GM18868 (cell line): Measurements from ENCODE around the gene MEIS2.

Experiments
- ATAC-seq: cut with Tn5 transposase; IDR thresholded peaks from one replicate; pipeline ENCODE4 v1.9.1; 2021; ENCODE audit warnings: mild to moderate bottlenecking, moderate library complexity; ENCODE audit not compliant: unreplicated experiment

MEIS2 gene

DNA sequence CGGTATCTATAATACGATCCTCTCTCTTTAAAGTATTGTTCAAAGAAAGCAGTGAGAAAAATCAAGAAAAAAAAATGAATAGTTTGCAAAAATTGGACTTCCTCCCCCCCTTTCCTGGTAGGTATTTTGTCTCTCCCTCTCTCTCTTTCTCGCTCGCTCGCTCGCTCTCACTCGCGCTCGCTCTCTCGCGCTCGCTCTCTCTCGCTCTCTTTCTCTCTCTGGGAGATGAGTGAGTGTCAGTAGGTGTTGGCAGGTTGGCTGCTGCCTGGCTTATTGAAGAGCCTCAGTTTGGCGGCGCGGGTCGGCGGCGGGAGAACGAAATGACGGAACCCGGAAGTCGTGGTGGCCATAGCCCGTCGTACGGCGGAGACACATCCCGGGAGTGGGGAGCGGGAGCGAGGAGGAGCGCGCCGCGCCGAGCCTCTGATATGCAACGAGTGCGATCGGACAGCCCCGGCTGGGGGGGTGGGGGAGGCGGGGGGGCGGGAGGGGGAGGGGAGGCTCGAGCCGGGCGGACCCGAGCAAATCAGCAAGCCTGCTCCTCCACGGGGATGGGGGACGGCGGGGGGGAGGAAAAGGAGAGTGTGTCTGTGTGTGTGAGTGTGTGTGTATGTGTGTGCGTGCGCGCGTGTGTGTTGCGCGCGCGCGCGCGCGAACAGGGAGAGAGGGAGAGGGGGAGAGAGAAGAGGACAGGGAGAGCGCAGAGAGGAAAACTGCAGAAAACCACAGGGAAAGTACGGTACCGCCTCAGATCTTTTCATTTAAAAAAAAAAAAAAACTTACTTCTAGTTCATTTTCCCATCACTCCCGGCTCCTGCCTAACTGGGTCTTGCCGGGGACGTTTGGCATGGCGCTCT is at the start of gene MEIS2:
Gene MEIS2, minus strand, starts transcription at position 441 of the 857 bp plus-strand sequence. CDS start 1,083 bp downstream, outside the sequence.
- ATAC-seq, result peak; percentile 42

DNA sequence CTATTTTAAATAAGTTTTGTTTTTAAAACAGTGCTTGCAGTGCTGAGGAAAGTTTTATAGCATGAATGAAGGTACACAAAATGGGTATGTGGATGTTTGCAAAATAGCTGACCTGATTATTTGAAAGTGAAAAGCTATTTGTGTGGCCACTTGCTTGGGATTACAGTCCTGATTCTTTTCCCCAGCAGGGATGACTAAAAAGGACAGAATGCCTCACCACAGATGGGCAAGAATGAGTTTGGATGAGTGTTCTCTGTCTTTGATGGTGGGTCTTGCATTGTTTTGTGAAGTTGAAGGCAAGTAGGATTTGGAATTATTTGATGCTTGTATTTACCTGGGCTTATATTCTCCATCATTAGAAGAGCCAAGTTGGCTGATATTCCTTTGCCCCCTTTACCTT is 48.8 kb upstream of the MEIS2 start:
- no peak for ATAC-seq

DNA sequence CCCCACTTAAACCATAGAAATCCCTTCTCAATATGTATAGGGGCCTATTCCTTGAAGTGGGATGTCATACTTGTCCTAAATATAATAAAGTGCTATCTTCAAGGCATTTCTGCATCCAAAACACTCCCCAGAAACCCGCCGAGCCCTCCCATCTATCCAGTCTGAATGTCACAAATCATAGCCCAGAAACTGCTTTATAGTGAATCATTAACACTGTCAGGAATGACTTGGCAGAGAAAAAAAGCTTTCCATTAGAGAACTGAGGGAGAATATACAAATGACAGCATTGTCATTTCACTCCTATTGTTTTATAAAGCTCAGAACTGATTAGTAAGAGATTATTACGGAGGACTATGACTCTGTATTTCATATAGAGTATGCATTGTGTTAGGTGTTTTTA is 48.4 kb upstream of the MEIS2 start:
- ATAC-seq, result no peak

DNA sequence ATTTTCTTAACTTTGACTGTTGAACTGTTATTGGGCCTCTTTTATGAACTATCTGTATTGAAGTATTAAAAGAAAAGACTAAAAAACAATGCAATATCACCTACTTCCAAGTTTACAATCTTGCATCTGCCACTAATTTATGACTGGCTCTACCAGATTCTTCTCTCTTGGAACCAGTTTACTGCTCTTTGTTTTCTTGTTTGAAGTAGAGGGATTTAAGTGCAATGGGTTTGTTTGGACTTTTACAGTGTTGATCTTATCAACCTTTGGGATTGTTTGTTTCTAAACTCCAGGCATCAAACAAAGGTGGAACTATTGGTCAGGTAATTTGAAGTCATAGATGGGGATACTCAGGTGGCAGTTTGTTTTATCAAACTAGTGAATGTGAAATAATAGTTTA is 43.0 kb upstream of the MEIS2 start:
- ATAC-seq, result no peak

DNA sequence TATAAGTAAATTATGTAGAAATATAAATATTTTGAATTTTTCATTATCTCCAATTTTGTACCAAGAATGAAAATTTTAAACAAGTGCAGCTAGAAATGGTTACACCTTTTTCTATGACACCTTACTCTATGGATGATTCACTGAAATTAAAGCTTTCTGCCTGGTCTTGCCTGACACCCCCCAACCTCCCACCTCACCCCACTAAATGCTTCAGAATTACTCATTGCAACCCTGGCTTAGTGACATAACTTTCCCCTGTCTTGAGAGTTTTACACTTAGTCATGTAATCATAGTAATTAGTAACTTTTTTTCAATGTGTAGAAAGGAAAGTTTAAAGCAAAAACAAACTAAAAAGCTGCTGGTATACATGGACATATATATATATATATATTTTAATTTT is 42.0 kb upstream of the MEIS2 start:
- ATAC-seq, result no peak

DNA sequence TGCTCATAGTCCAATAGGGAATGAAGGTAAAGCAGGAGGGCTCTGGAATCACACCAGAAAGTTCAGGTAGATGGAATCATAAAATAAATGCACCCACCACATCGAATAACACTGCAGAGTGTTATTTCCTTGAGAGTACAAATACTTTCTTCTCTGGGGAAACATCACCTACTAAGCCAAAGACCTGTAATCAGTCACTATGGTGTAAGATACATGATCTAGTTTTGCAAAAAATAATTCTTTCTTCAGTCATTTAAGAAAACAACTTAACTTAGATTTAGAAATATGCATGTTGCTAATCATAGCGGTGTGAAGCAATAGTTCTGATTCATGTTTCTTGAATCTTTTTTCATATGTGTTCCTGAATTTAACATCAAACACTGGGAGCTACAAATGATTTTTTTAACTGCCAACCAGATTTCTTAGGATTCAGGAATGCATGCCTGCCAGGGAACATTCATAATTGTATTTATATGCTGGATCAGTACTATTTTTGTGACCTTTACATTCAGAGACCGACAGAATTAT is 40.2 kb upstream of the MEIS2 start:
- no peak for ATAC-seq

DNA sequence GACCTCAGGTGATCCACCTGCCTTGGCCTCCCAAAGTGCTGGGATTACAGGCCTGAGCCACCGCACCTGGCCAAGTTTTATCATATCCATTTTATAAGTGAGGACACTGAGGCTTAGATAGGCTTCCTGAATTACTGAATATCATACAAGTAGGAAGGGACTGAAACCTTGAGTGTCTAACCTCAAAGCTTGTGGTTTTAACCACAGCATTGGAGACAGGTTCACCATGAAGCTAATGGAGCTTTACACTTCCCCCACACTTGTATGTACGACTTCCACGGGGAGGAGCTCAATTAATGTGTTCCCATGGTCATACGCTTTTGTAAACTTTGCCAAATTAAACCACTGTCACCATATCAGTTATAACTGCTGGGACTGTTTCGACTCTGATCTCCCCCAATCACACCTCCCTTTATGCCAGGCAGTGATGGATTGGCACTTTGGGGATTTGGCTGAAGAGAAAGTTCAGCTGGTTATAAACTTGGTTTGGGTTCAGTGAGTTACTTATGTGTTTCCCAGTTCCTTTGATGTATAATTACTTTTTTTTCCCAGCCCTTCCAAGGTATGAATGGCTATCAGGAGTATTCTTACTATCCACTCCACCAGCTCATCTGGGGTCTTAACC is 38.4 kb upstream of the MEIS2 start:
- ATAC-seq, result no peak

DNA sequence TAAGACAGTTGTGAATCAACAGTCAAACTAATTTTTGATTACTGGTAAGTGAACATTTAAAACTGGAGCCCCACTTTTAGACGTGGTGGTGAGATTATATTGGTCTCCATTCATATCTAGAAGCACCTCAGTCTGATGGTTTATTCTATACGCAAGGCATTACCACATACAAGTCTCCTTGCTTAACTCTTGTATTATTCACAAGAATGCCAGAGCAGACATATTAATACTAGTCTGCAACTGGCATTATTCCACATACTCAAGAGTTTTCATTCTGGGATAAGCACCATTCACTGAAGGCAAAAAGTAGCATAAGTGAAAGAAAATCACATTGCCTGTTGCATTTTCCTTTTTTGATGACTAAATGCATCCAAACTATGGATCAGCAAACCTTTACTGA is 36.9 kb upstream of the MEIS2 start:
- no peak for ATAC-seq

DNA sequence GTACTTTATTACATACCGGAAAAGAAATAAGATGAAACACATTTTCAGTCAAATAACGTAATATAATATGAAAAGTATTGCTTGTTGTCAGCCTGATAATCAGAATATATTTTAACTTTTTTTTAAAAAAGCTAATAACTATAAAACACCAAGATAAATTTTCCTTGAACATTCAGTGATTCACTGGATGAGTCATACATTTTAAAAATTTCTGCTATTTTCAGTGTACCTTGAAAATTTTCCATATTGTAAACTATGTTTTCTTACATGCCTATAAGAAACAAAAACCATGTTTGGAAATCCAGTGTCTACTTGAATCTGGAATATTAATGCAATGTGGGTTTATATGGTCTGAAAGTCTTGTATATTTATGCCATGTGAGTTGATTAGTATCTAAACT is 36.3 kb upstream of the MEIS2 start:
- no peak for ATAC-seq

DNA sequence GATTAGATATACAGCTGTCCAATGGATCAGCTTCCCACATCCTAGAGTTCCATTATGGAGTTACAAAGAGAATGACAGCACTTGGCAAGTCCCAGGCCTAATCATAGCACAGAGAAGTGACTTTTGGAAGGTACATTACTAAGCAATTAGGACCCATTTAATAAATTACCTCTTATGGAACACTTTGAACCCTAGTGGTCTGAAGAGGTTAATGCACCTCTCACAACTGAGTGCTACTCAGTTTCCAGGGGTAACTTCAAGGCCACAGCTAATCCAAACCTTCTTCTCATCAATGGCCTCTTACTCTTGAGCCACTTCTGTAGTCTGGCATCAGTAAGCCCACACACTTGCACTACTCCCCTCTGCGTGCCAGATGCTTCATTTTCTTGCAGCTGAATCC is 34.9 kb upstream of the MEIS2 start:
- peak; percentile 77 for ATAC-seq

DNA sequence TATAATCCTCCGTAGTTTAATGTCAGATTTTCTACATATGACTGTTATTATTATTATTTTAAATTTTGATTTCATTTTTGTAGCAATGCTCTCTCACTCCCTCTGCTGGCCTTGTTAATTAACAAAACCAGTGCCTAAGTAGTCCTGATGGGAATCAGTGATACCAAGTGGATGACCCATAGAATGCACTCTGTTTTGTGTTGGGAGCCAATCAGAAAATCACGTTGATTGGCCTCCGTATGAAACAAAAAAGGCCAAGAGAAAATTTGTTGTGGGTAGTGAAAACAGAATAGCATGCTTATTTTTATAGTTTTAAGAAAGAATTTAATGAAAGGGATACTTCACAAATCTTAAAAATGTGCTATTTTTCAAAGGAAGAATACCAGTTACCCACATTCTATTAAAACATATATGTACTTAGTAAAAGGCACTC is 34.4 kb upstream of the MEIS2 start:
- ATAC-seq, result peak; percentile 50

DNA sequence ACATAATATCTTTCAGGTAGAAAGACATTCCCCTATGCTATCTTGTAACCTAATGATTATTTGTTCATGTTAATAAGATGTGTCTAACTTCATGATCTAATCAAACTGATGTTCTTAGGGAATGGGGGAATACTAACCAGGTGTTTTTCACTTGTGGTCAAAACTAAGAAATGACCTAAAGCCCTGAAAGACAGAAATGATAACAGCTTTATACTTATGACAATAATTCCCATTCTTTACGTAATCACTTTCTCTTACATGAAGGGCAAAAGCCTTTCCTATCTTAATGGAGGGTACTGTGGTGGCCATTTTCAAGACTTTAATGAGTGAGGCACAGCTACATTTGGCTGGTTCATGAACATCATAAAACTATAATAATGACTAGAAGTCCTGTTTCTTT is 33.9 kb upstream of the MEIS2 start:
- peak; percentile 24 for ATAC-seq

DNA sequence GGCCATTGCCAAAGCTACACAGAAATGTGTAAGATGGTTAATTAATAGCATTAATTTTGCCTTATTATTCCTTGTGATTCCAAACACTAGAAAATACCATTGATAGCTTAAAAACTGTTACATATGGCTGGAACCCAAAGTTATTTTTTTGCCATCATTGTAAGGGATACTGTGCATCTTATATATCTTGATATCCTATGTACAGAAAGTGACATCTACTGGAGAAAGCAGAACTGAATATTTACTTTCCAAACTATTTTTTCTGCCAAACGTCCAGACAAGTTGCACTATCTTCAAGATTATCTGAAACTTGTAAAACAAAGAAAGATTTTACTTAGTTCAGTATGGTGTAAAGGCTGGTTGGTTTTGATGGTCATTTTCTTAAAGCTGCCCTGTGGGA is 33.3 kb upstream of the MEIS2 start:
- no peak for ATAC-seq

DNA sequence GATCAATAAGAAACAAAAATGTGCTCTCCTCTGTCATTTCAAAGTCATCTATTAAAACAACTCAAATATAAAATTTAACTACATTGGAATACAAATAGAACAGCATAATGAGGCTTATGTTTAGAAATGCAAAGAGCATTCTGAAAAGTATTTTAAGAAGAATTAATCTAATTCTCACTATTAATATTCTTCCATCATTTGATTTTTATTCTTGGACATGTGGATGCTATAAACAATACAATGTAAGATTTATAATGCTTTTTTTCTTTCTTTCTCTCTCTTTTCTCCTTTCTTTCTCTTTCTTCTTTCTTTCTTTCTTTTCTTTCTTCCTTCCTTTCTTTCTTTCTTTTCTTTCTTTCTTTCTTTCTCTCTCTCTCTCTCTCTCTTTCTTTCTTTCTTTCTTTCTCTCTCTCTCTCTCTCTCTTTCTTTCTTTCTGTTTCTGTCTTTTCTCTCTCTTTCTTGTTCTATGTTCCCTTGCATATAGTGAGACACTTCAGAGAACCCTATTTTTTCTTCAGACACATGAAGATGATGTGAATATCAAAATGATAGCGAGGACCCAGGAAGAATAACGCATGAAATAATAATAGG is 32.6 kb upstream of the MEIS2 start:
- ATAC-seq, result no peak

DNA sequence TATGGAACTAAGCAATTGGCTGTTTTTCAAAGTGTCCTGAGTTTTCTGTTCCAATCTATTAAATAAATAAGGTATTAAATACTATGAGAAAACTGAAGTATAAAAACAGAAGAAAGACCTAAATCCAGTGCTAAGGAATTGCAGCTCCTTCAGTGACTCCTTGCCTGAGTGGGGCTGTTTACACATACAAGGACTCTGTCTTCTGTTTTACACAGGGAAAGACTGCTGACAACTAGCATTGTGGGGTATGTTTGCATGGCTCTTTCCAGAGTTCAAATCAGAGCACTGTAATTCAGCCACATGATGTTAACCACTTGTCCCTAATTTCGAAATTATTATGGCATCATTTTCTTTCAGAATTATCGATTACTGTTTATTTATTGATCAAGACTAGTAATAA is 31.3 kb upstream of the MEIS2 start:
- ATAC-seq, result no peak

DNA sequence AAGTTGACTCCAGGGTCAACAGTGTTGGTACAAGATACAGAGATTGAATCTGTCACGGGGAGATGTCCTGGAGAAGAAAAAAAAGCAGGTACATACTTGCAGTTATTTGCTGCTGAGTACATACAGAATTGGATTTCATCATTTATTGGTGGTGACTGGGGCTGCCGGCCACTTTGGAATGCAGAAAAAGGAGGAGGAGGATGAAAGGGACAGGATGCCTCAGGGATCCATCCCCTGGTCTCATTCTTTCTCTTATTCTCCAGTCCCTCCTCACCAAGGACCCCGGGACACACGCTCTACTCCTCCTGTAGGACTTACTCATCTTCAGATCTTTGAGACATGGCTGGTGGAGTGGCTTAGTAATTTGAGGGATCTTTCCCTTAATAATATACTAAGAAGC is 30.0 kb upstream of the MEIS2 start:
- ATAC-seq, result no peak

DNA sequence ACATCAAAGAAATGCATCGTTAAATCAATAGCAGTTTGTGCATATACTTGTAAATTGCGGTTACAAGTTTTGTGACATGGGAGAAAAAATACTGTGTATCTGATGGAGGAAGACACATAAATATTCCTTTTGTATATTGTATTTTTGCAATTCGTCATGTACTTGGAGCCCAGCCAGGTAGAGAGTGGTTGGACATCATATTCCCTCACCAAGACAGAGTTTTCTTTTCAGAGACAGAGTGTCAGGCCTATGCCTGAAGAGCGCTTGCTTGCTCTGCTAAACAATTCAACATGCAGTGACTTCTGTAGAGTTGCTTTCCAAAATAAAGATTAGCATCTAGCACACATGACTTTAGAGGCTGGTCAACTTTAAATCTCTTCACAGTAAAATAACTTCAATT is 24.8 kb upstream of the MEIS2 start:
- no peak for ATAC-seq

DNA sequence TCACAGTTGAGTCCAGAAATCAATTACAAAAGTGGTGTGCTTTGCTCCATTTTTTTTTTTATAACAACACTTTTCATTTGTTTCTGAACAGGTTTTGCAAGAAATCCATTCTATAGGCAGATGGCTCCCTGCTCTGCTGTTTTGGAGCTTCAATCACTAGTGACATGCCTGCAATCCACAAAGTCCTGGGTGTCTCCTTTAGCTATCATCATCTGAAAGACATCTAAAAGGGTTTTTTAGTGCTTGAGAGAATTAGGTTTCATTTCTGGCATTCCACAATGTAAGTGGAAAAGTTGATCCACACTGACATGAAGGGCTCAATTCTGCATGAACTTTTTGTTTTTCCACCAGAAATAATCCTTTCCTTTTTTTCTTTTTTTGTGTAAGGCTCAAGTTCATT is 24.0 kb upstream of the MEIS2 start:
- ATAC-seq, result no peak

DNA sequence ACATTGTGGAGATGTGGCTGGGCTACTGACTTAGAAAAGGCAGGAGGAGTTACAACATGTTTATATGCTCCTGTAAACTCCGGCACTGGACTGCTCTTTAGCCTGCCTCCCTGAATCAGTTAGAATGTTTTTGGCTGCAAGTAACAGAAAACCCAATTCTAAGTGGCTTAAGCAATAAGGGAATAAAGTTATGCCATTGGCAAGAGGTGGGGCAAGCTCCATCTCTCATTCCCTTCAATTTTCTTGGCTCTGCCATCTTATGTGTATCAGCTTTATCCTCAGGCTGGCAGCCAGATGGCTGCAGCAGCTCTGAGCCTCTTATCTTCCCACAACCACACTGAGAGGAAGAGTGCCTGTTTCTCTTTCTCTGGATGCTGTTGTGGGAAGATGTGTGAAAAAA is 22.4 kb upstream of the MEIS2 start:
- no peak for ATAC-seq

DNA sequence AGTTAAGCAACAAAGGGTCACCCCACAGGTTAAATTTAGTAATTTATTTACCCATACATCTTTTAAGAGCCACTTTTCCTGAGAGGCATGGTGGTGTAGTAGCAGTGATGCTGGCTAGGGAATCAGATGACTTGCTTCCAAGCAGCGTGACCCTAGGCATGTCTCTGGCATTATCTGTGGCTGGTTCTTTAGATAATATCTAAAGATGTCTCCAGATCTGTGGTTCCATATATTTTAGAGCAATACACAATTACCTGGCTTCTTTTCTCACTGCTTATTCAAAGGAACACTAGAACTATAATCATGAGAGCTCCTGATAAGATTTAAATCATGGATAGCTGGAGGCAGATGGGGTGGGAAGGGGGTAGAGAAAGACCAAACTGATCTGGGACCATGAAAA is 21.1 kb upstream of the MEIS2 start:
- ATAC-seq, result no peak

DNA sequence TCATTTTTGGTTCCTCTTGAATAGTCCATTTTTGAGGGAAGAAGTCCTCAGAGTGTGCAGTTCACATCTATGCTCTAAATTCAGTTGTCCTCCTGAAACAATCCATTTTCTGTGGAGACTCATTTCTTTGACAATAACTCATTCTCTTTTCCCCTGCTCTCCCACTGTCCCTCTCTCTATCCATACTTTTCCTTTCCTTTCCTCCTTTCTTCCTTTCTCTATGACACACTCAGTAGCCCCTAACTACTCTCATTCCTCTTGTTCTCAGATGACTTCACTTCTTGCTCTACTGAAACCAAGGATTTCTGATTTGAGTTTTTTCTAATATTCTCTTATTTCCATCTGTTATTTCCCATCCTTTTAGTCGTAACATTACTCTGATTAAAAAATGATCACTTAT is 16.7 kb upstream of the MEIS2 start:
- no peak for ATAC-seq

DNA sequence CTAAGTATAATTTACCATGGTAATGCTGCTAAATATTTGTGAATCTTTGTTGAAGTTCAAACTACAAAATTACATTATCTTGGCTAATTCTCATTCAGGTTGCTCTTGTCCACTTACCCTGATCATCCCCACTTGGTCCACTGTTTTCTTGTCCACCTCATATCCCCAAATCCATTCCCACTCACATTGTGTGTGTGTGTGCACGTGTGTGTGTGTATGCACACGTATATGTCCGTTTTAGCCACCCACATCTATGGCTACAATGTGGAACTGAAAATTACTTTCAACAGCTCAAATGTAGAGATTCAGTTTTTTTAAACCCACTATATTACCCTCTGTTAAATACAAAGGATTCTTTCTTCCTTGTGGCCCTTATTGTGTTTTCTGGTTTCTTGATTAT is 15.2 kb upstream of the MEIS2 start:
- no peak for ATAC-seq
